ENCODE measurements around the gene KRTAP4-7.

DNA sequence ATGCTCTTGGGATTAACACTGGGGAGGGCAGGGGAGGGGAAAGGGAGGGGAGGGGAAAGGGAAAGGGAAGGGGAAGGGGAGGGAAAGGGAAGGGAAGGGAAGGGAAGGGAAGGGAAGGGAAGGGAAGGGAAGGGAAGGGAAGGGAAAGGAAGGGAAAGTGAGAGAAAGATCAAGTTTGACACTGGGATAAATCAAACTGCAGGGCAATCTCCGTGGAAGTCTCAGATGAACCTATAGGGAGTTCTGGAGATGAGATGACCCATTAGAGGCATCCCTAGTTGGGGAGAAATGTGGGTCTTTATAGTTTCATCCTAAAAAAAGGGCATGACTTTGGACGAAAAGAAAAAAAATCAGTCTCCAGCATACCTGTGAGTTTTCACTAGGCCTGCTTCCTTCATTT, 37.8 kb downstream of the KRTAP4-7 start:
- TF ChIP-seq, protein P1, sequence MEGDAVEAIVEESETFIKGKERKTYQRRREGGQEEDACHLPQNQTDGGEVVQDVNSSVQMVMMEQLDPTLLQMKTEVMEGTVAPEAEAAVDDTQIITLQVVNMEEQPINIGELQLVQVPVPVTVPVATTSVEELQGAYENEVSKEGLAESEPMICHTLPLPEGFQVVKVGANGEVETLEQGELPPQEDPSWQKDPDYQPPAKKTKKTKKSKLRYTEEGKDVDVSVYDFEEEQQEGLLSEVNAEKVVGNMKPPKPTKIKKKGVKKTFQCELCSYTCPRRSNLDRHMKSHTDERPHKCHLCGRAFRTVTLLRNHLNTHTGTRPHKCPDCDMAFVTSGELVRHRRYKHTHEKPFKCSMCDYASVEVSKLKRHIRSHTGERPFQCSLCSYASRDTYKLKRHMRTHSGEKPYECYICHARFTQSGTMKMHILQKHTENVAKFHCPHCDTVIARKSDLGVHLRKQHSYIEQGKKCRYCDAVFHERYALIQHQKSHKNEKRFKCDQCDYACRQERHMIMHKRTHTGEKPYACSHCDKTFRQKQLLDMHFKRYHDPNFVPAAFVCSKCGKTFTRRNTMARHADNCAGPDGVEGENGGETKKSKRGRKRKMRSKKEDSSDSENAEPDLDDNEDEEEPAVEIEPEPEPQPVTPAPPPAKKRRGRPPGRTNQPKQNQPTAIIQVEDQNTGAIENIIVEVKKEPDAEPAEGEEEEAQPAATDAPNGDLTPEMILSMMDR (conservative IDR thresholded peaks at IDR 0.05; ENCODE audit: low read depth, low read length): no peak
- no peak for TF ChIP-seq EZH2phosphoT487 (IDR thresholded peaks at IDR 0.05; ENCODE audit: borderline replicate concordance, low read length)
- no peak for TF ChIP-seq EZH2 (IDR thresholded peaks at IDR 0.05; ENCODE audit: low read length, unreplicated experiment)

All from PC-3 (cell line).